Measurements from ENCODE around the gene CERT1. TPM values are rescaled to one million over a fixed set of nuclear protein-coding genes. Genes with fewer than 3 reads are reported as not detected.

The CERT1 gene
- total RNA-seq, 2 experiments from 2014 or later = 13.3 to 33.6 TPM

DNA sequence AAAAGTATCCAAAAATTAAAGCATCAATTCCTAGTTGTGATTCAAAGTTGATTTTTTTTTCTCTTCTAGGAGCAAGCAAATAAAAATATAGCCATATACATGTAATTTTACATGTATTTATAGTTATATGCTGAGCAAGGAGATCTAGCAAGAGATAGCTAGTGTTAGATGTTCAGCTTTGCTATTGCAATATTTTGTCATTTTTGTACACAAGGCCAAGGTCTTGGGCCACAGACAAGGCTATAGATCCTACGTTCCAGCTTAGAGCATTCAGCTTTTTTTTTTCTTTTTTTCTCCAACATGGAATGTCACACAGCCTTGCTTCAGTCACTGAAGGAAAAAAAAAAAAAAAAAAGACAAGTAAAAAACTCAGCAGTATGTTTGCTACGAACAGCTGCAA, 137.6 kb downstream of the CERT1 start:
- Histone ChIP-seq H4K20me1 (ENCODE audit: insufficient read depth, low read length) (no peaks in the 10 kb centered on the region), H3K79me2 (ENCODE audit: insufficient read depth, low read depth, low read length) (no peaks in the 10 kb centered on the region), H3K27ac (ENCODE audit: low read depth, low read length, poor library complexity, severe bottlenecking) (no peak overlapping the region), H3K4me2 (ENCODE audit: low read length) (no peak overlapping the region), H3K36me3 (ENCODE audit: insufficient read depth, low read length) (peaks cover 43% of the 10 kb centered on the region), H3K9me3 (ENCODE audit: low read length) (no peaks in the 10 kb centered on the region), H3K9me2 (ENCODE audit: insufficient read depth, low read length) (no peaks in the 10 kb centered on the region), H3K4me1 (ENCODE audit: insufficient read depth, low read length, poor library complexity, severe bottlenecking) (no peaks in the 10 kb centered on the region), H2AFZ (ENCODE audit: low read length) (no peak overlapping the region), H3K4me3 (ENCODE audit: low read depth, low read length, poor library complexity, severe bottlenecking) (no peak overlapping the region)
- TF ChIP-seq EZH2phosphoT487 (IDR thresholded peaks at IDR 0.05; ENCODE audit: borderline replicate concordance, low read depth, low read length) = no peak
- TF ChIP-seq, protein P1, sequence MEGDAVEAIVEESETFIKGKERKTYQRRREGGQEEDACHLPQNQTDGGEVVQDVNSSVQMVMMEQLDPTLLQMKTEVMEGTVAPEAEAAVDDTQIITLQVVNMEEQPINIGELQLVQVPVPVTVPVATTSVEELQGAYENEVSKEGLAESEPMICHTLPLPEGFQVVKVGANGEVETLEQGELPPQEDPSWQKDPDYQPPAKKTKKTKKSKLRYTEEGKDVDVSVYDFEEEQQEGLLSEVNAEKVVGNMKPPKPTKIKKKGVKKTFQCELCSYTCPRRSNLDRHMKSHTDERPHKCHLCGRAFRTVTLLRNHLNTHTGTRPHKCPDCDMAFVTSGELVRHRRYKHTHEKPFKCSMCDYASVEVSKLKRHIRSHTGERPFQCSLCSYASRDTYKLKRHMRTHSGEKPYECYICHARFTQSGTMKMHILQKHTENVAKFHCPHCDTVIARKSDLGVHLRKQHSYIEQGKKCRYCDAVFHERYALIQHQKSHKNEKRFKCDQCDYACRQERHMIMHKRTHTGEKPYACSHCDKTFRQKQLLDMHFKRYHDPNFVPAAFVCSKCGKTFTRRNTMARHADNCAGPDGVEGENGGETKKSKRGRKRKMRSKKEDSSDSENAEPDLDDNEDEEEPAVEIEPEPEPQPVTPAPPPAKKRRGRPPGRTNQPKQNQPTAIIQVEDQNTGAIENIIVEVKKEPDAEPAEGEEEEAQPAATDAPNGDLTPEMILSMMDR (conservative IDR thresholded peaks at IDR 0.05; ENCODE audit: low read length) = no peak
- ChIA-PET POLR2A (interaction anchor here (0.6 to 0.9 kb wide), 5 partner anchors 10 to 611 kb away, joined by 3 to 9 read pairs (median 3); no protein-coding TSS in a partner anchor), CTCF (ENCODE audit: unreplicated experiment) (no interaction called here)
- no peak for DNase-seq (ENCODE audit: low spot score)
- no TSS peak for BruUV-seq (replicated peaks)
- intact Hi-C loops (cut with micrococcal nuclease; ENCODE audit: unreplicated experiment) = no loop called here

DNA sequence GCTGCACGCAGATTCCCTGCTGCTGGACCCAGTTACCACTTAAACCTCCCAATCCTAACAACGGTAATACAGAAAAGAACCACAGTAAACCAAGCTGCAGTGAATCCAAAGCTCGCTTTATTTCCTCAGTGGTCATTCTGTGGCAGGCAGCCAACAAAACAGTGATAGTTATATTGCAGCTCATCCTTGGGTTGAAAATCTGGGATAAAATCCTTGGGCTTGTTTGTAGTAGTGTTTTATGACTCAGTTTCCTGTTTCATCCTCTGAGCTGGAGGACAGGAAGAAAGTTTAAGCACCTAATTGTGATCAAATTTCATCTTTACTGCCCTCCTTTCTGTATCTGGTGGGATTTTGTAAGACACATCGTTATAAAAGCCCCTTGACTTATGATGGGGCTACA, 143.0 kb downstream of the CERT1 start:
- no peaks in the 10 kb centered on the region for H3K79me2 ChIP-seq (ENCODE audit: insufficient read depth, low read depth, low read length)
- H3K4me1 ChIP-seq (ENCODE audit: insufficient read depth, low read length, poor library complexity, severe bottlenecking) = no peaks in the 10 kb centered on the region
- no peak overlapping the region for H2AFZ ChIP-seq (ENCODE audit: low read length)
- H3K9me3 ChIP-seq (ENCODE audit: low read length) = no peaks in the 10 kb centered on the region
- H3K4me2 ChIP-seq (ENCODE audit: low read length) = no peak overlapping the region
- no peak for TF ChIP-seq EZH2phosphoT487 (IDR thresholded peaks at IDR 0.05; ENCODE audit: borderline replicate concordance, low read depth, low read length)
- TF ChIP-seq, protein P1 (conservative IDR thresholded peaks at IDR 0.05; ENCODE audit: low read length) = no peak
- H3K4me3 ChIP-seq (ENCODE audit: low read depth, low read length, poor library complexity, severe bottlenecking) = no peak overlapping the region
- H3K9me2 ChIP-seq (ENCODE audit: insufficient read depth, low read length) = no peaks in the 10 kb centered on the region
- H4K20me1 ChIP-seq (ENCODE audit: insufficient read depth, low read length) = no peaks in the 10 kb centered on the region
- H3K36me3 ChIP-seq (ENCODE audit: insufficient read depth, low read length) = peaks cover 9% of the 10 kb centered on the region; the same call in 1 of the 2 replicates
- intact Hi-C loops (cut with micrococcal nuclease; ENCODE audit: unreplicated experiment) = loop anchor here (10.0 kb wide), 1 partner anchor 316 kb away; no protein-coding TSS in a partner anchor
- POLR2A ChIA-PET = interaction anchor here (0.6 to 1.4 kb wide), 3 partner anchors 9 to 315 kb away, joined by 4 read pairs; no protein-coding TSS in a partner anchor
- no peak for DNase-seq (ENCODE audit: low spot score)
- BruUV-seq (replicated peaks) = no TSS peak
- CTCF ChIA-PET (ENCODE audit: unreplicated experiment) = no interaction called here
- H3K27ac ChIP-seq (ENCODE audit: low read depth, low read length, poor library complexity, severe bottlenecking) = no peak overlapping the region

DNA sequence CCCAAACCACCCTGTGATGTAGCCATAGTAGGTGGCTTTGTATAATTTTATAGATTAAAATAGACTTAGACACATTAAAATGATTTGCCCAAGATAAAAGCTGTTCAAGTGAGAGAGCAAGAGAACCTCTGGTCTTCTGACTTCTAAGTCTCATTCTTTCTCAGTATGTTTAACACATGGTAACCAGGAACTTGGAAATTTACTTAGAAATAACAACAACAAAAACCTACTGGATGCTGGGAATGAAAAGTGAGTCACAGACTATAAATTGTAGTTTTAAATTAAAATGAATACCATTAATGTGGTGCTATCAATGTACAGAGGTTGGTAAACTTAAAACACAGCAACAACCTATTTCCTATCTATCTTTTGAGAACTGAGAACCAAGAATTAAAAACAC, 144.0 kb downstream of the CERT1 start:
- no peak overlapping the region for H3K4me3 ChIP-seq (ENCODE audit: low read depth, low read length, poor library complexity, severe bottlenecking)
- BruUV-seq (replicated peaks) = no TSS peak
- no peak overlapping the region for H3K27ac ChIP-seq (ENCODE audit: low read depth, low read length, poor library complexity, severe bottlenecking)
- no peak for TF ChIP-seq EZH2phosphoT487 (IDR thresholded peaks at IDR 0.05; ENCODE audit: borderline replicate concordance, low read depth, low read length)
- TF ChIP-seq, protein P1 (conservative IDR thresholded peaks at IDR 0.05; ENCODE audit: low read length) = no peak
- intact Hi-C loops (cut with micrococcal nuclease; ENCODE audit: unreplicated experiment) = loop anchor here (10.0 kb wide), 1 partner anchor 317 kb away; no protein-coding TSS in a partner anchor
- H3K9me3 ChIP-seq (ENCODE audit: low read length) = no peaks in the 10 kb centered on the region
- H3K4me2 ChIP-seq (ENCODE audit: low read length) = no peak overlapping the region
- DNase-seq (ENCODE audit: low spot score) = no peak
- peaks cover 11% of the 10 kb centered on the region for H3K36me3 ChIP-seq (ENCODE audit: insufficient read depth, low read length)
- H4K20me1 ChIP-seq (ENCODE audit: insufficient read depth, low read length) = no peaks in the 10 kb centered on the region
- CTCF ChIA-PET (ENCODE audit: unreplicated experiment) = no interaction called here
- no peaks in the 10 kb centered on the region for H3K79me2 ChIP-seq (ENCODE audit: insufficient read depth, low read depth, low read length)
- H3K4me1 ChIP-seq (ENCODE audit: insufficient read depth, low read length, poor library complexity, severe bottlenecking) = no peaks in the 10 kb centered on the region
- H3K9me2 ChIP-seq (ENCODE audit: insufficient read depth, low read length) = no peaks in the 10 kb centered on the region
- POLR2A ChIA-PET = no interaction called here
- H2AFZ ChIP-seq (ENCODE audit: low read length) = no peak overlapping the region

Measured in OCI-LY7 (cell line).